ENCODE data around the gene ZNF219.

ZNF219 gene

GRCh38 chr14:21108791-21109190, 10.3 kb upstream of the ZNF219 start:
- DNase-seq: no peak
- Histone ChIP-seq H3K4ac (ENCODE audit: low read depth in 1 of 2, low read length in 2 of 2) (no peak overlapping the region), H2BK5ac (ENCODE audit: low read depth, low read length, poor library complexity, severe bottlenecking) (no peak overlapping the region), H2BK120ac (ENCODE audit: low read depth, low read length) (no peak overlapping the region), H2BK15ac (ENCODE audit: low read depth, poor library complexity, severe bottlenecking) (no peak overlapping the region), H3K9ac (ENCODE audit: low read length) (no peak overlapping the region), H4K8ac (ENCODE audit: low read length) (no peak overlapping the region), H3K9me3 (ENCODE audit: control insufficient read depth, low read length) (no peaks in the 10 kb centered on the region), H3K4me2 (ENCODE audit: low read length, poor library complexity, severe bottlenecking) (no peak overlapping the region), H2BK12ac (ENCODE audit: low read length in 2 of 2) (no peak overlapping the region), H3K4me1 (ENCODE audit: control insufficient read depth, insufficient read depth, low read depth, low read length) (peaks cover 8% of the 10 kb centered on the region), H3K27me3 (ENCODE audit: control insufficient read depth in 1 of 2, insufficient read depth in 1 of 2, low read length in 2 of 2) (peaks cover 0 to 24% of the 10 kb centered on the region in 2 experiments), H2AK5ac (ENCODE audit: low read length, severe bottlenecking) (no peak overlapping the region), H3K18ac (ENCODE audit: low read depth in 1 of 2, low read length in 2 of 2) (no peak overlapping the region), H3K36me3 (ENCODE audit: control insufficient read depth in 1 of 2, insufficient read depth in 2 of 2, low read depth in 1 of 2, low read length in 2 of 2) (no peaks in the 10 kb centered on the region), H3K79me1 (replicated peaks; ENCODE audit: low read length, poor library complexity, severe bottlenecking) (no peaks in the 10 kb centered on the region), H3K23ac (ENCODE audit: low read length in 2 of 2) (no peak overlapping the region), H3K4me3 (ENCODE audit: insufficient read depth in 1 of 2, low read depth in 1 of 2, low read length in 2 of 2) (no peak overlapping the region), H3K14ac (ENCODE audit: low read length in 2 of 2) (no peak overlapping the region), H3K27ac (ENCODE audit: low read length, poor library complexity, severe bottlenecking) (no peak overlapping the region), H2AFZ (ENCODE audit: low read depth, low read length) (no peak overlapping the region), H4K91ac (ENCODE audit: low read length) (no peak overlapping the region)
- WGBS: 96% methylated on average over 1 of the region's 4 CpGs

GRCh38 chr14:21107283-21107800, 8.9 kb upstream of the ZNF219 start:
- Histone ChIP-seq H3K9me3 (ENCODE audit: control insufficient read depth, low read length) (no peaks in the 10 kb centered on the region), H3K27me3 (ENCODE audit: control insufficient read depth in 1 of 2, insufficient read depth in 1 of 2, low read length in 2 of 2) (peaks cover 0 to 24% of the 10 kb centered on the region in 2 experiments), H2BK120ac (ENCODE audit: low read depth, low read length) (no peak overlapping the region), H3K36me3 (ENCODE audit: control insufficient read depth in 1 of 2, insufficient read depth in 2 of 2, low read depth in 1 of 2, low read length in 2 of 2) (no peaks in the 10 kb centered on the region), H3K4me3 (ENCODE audit: insufficient read depth in 1 of 2, low read depth in 1 of 2, low read length in 2 of 2) (no peak overlapping the region), H2AK5ac (ENCODE audit: low read length, severe bottlenecking) (no peak overlapping the region), H2BK12ac (ENCODE audit: low read length in 2 of 2) (peak overlapping the region in 1 of 2 experiments; percentile 64), H3K14ac (ENCODE audit: low read length in 2 of 2) (no peak overlapping the region), H3K4ac (ENCODE audit: low read depth in 1 of 2, low read length in 2 of 2) (no peak overlapping the region), H3K79me1 (replicated peaks; ENCODE audit: low read length, poor library complexity, severe bottlenecking) (peaks cover 5% of the 10 kb centered on the region), H2AFZ (ENCODE audit: low read depth, low read length) (peak overlapping the region; percentile 92), H3K4me2 (ENCODE audit: low read length, poor library complexity, severe bottlenecking) (no peak overlapping the region), H4K8ac (ENCODE audit: low read length) (no peak overlapping the region), H2BK15ac (ENCODE audit: low read depth, poor library complexity, severe bottlenecking) (no peak overlapping the region), H3K4me1 (ENCODE audit: control insufficient read depth, insufficient read depth, low read depth, low read length) (peaks cover 15% of the 10 kb centered on the region), H3K23ac (ENCODE audit: low read length in 2 of 2) (no peak overlapping the region), H3K27ac (ENCODE audit: low read length, poor library complexity, severe bottlenecking) (peak overlapping the region; percentile 41), H4K91ac (ENCODE audit: low read length) (no peak overlapping the region), H3K18ac (ENCODE audit: low read depth in 1 of 2, low read length in 2 of 2) (no peak overlapping the region), H3K9ac (ENCODE audit: low read length) (peak overlapping the region; percentile 99), H2BK5ac (ENCODE audit: low read depth, low read length, poor library complexity, severe bottlenecking) (no peak overlapping the region)
- peak; percentile 54 for DNase-seq
- WGBS: 52% methylated on average over 5 of the region's 5 CpGs

- Histone ChIP-seq H4K91ac (ENCODE audit: low read length) (no peak overlapping the region), H2BK5ac (ENCODE audit: low read depth, low read length, poor library complexity, severe bottlenecking) (no peak overlapping the region), H3K79me1 (replicated peaks; ENCODE audit: low read length, poor library complexity, severe bottlenecking) (peaks cover 9% of the 10 kb centered on the region), H3K9me3 (ENCODE audit: control insufficient read depth, low read length) (no peaks in the 10 kb centered on the region), H3K27ac (ENCODE audit: low read length, poor library complexity, severe bottlenecking) (peak overlapping the region; percentile 41), H3K27me3 (ENCODE audit: control insufficient read depth in 1 of 2, insufficient read depth in 1 of 2, low read length in 2 of 2) (peaks cover 0 to 24% of the 10 kb centered on the region in 2 experiments), H2AK5ac (ENCODE audit: low read length, severe bottlenecking) (no peak overlapping the region), H3K9ac (ENCODE audit: low read length) (peak overlapping the region; percentile 99), H3K4ac (ENCODE audit: low read depth in 1 of 2, low read length in 2 of 2) (no peak overlapping the region), H3K18ac (ENCODE audit: low read depth in 1 of 2, low read length in 2 of 2) (no peak overlapping the region), H3K4me3 (ENCODE audit: insufficient read depth in 1 of 2, low read depth in 1 of 2, low read length in 2 of 2) (peak overlapping the region in 1 of 2 experiments; percentile 28), H3K4me1 (ENCODE audit: control insufficient read depth, insufficient read depth, low read depth, low read length) (peaks cover 21% of the 10 kb centered on the region), H3K14ac (ENCODE audit: low read length in 2 of 2) (no peak overlapping the region), H3K23ac (ENCODE audit: low read length in 2 of 2) (no peak overlapping the region), H2AFZ (ENCODE audit: low read depth, low read length) (peak overlapping the region; percentile 92), H2BK15ac (ENCODE audit: low read depth, poor library complexity, severe bottlenecking) (no peak overlapping the region), H2BK12ac (ENCODE audit: low read length in 2 of 2) (peak overlapping the region in 1 of 2 experiments; percentile 64), H3K4me2 (ENCODE audit: low read length, poor library complexity, severe bottlenecking) (no peak overlapping the region), H2BK120ac (ENCODE audit: low read depth, low read length) (no peak overlapping the region), H3K36me3 (ENCODE audit: control insufficient read depth in 1 of 2, insufficient read depth in 2 of 2, low read depth in 1 of 2, low read length in 2 of 2) (no peaks in the 10 kb centered on the region), H4K8ac (ENCODE audit: low read length) (peak overlapping the region; percentile 21)
- WGBS: 34% methylated on average over 10 of the region's 11 CpGs
- DNase-seq: peak; percentile 78
Observed at GRCh38 chr14:21106498-21107282, 8.2 kb upstream of the ZNF219 start.

- no peak overlapping the region for H3K14ac ChIP-seq (ENCODE audit: low read length in 2 of 2)
- H3K36me3 ChIP-seq (ENCODE audit: control insufficient read depth in 1 of 2, insufficient read depth in 2 of 2, low read depth in 1 of 2, low read length in 2 of 2): no peaks in the 10 kb centered on the region
- H3K9me3 ChIP-seq (ENCODE audit: control insufficient read depth, low read length): no peaks in the 10 kb centered on the region
- peak overlapping the region; percentile 21 for H4K8ac ChIP-seq (ENCODE audit: low read length)
- no peak overlapping the region for H2BK120ac ChIP-seq (ENCODE audit: low read depth, low read length)
- peak overlapping the region; percentile 6 for H3K27ac ChIP-seq (ENCODE audit: low read length, poor library complexity, severe bottlenecking)
- peaks cover 22% of the 10 kb centered on the region for H3K4me1 ChIP-seq (ENCODE audit: control insufficient read depth, insufficient read depth, low read depth, low read length)
- H2AK5ac ChIP-seq (ENCODE audit: low read length, severe bottlenecking): no peak overlapping the region
- peak overlapping the region; percentile 99 for H3K9ac ChIP-seq (ENCODE audit: low read length)
- H2BK15ac ChIP-seq (ENCODE audit: low read depth, poor library complexity, severe bottlenecking): no peak overlapping the region
- no peak overlapping the region for H3K23ac ChIP-seq (ENCODE audit: low read length in 2 of 2)
- no peak overlapping the region for H3K18ac ChIP-seq (ENCODE audit: low read depth in 1 of 2, low read length in 2 of 2)
- H3K4me2 ChIP-seq (ENCODE audit: low read length, poor library complexity, severe bottlenecking): no peak overlapping the region
- WGBS: 78% methylated on average over 3 of the region's 4 CpGs
- peaks cover 10% of the 10 kb centered on the region for H3K79me1 ChIP-seq (replicated peaks; ENCODE audit: low read length, poor library complexity, severe bottlenecking)
- H2BK12ac ChIP-seq (ENCODE audit: low read length in 2 of 2): no peak overlapping the region
- H3K4me3 ChIP-seq (ENCODE audit: insufficient read depth in 1 of 2, low read depth in 1 of 2, low read length in 2 of 2): peak overlapping the region in 1 of 2 experiments; percentile 28
- H3K4ac ChIP-seq (ENCODE audit: low read depth in 1 of 2, low read length in 2 of 2): no peak overlapping the region
- H4K91ac ChIP-seq (ENCODE audit: low read length): no peak overlapping the region
- H2AFZ ChIP-seq (ENCODE audit: low read depth, low read length): no peak overlapping the region
- H3K27me3 ChIP-seq (ENCODE audit: control insufficient read depth in 1 of 2, insufficient read depth in 1 of 2, low read length in 2 of 2): peaks cover 0 to 23% of the 10 kb centered on the region in 2 experiments
- no peak overlapping the region for H2BK5ac ChIP-seq (ENCODE audit: low read depth, low read length, poor library complexity, severe bottlenecking)
- DNase-seq: no peak
Observed at GRCh38 chr14:21106176-21106497, 7.7 kb upstream of the ZNF219 start.
